HG03066 (cell line): ENCODE data around the gene PDE4D.

Source experiments
- ATAC-seq: cut with Tn5 transposase; IDR thresholded peaks from one replicate; pipeline ENCODE4 v1.9.1; 2021; ENCODE audit warnings: low read depth; ENCODE audit not compliant: unreplicated experiment

Gene PDE4D

DNA sequence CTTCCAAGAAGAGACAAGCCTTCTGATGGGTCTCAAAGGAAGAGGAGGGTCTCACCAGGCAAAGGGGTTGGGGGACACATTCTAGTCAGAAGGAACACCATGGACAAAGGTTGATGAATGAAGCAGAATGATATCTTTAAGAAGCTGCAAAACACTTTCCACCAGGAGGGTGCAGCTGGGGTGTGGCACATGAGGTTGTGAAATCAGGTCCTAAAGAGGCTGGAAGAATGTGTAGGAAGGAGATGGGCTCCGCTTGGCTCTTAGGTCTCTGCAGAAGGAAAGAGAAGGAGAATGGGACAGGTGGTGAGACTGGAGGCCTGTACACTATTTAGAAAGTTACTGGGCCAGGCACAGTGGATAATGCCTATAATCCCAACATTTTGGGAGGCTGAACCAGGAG is 328.6 kb downstream of the PDE4D start:
- no peak for ATAC-seq

- ATAC-seq = peak; percentile 98
Observed at GRCh38 chr5:59562756-59563389, 330.7 kb downstream of the PDE4D start.

GRCh38 chr5:59560553-59560952 is 333.0 kb downstream of the PDE4D start:
- no peak for ATAC-seq

DNA sequence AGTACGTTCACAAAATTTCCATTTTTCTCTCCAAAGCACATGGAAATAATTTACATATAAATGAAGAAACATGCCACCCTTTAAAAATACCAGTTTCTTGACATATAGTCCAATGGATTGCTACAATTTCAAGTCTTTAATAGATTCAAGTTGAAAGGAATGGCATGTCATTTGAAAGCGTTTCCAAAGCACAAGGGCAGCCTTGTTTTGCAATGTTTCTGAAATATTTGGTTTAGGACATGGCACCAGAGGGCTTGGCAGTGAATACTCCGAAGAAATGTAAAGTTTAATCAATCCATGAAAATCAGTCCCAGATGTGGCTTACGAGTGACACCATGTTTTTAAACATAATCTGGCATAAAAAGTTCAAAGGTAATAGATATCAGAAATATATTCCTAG is 333.7 kb downstream of the PDE4D start:
- no peak for ATAC-seq

DNA sequence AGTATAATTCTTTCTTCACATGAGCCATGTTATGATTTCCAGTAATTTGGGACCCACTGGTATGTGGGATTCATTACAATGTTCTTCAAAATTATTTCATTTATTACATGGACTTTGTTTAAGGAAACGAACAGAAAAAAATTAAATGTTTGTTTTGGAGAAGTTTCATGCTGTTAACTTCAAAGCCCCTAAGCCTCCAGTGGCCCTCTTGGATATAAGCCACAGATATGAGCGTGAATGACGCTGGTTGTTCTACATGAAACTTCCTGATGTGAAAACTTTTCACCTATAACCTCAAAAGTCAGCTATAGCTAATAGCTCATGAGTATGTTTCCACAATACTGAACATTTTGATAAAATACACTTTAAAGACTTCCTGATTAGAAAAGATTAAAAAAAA is 334.2 kb downstream of the PDE4D start:
- ATAC-seq = no peak

DNA sequence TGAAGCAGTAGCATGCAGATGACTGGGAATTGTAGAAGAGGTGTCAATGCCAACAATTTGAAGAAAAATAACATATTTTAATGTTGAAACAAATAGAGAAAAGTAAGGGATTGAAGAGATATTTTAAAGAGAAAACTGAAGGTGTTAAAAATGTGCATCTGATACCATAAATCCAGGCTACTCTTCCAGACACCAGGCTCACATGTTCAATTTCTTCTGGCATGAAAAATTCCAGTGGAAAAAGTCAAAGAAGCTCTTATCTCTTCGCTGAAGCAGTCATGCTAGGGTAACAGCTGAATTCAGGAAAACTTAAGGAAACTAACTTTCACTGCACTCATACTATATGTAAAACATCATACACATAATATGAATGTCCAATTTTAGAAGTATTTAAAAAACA is 335.0 kb downstream of the PDE4D start:
- ATAC-seq = no peak

GRCh38 chr5:59557572-59557971 is 336.0 kb downstream of the PDE4D start:
- no peak for ATAC-seq

- ATAC-seq = no peak
Observed at GRCh38 chr5:59555596-59555995, 337.9 kb downstream of the PDE4D start.

DNA sequence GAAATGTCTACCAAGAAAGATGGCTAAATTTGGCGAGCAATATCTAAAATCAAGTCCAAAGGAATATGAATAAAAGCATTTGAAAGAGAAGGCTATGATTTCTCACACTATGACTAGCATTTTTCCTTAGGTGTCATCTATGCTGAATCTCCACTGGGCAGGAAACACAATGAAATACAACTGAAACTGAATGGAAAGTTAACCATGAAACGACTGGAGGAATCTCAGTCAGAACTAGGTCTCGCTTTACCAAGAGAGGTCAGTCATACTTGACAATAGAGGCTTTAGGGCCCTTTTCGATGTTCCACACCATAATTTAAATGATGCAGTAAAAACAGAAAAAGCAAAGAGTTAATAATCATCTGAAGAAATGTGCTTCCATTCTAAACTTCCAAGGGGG is 339.0 kb downstream of the PDE4D start:
- no peak for ATAC-seq

- no peak for ATAC-seq
Observed at GRCh38 chr5:59553992-59554391, 339.5 kb downstream of the PDE4D start.

GRCh38 chr5:59548807-59549357 is 344.6 kb downstream of the PDE4D start:
- ATAC-seq = no peak

DNA sequence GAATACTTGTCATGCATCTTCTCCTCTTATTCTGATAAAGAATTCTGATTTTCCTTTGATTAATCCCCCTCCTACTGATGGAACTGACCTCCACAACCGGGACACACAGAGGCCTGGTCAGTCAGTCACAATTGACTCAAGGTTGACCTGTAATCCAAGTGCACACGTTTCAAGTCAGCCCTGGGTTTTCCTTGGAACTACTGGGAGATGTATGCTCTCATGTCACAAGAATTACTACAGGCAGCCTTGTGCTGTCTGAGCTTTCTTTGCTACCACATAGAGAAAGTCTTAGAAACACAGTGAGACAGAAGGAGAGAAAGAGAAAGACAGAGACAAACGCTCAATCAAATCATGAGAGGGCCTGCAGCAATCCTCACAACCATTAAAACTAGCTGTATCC is 345.8 kb downstream of the PDE4D start:
- no peak for ATAC-seq

- ATAC-seq = no peak
Observed at GRCh38 chr5:59544573-59544972, 349.0 kb downstream of the PDE4D start.

DNA sequence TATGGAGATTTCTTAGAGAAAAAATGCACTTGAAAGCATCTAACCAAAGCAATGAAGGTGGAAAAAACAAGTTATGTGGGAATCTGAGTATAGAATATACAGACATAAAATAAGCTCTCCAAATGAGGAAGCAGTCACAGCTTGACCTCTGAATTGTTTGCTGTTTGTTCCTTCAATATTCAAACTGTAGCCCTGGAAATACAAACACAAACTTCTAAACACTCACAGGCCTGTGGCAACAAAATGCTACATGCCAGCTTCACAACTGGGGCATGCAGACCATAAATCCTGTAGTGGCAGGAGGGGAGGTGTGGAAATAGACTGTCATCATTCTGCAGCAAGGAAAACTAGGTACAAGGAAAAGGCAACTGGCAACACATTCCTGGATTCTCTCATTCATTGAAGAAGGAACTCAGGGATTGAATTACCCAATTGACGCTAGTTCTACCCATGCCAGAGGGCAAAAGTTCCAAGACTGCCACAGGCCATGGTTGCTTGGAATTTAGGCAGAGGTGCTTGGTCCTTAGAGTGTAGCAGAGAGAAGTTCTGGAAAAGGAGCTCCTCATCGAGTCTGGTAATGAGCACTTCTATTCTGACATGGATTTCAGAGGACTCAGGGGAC is 349.6 kb downstream of the PDE4D start:
- no peak for ATAC-seq

DNA sequence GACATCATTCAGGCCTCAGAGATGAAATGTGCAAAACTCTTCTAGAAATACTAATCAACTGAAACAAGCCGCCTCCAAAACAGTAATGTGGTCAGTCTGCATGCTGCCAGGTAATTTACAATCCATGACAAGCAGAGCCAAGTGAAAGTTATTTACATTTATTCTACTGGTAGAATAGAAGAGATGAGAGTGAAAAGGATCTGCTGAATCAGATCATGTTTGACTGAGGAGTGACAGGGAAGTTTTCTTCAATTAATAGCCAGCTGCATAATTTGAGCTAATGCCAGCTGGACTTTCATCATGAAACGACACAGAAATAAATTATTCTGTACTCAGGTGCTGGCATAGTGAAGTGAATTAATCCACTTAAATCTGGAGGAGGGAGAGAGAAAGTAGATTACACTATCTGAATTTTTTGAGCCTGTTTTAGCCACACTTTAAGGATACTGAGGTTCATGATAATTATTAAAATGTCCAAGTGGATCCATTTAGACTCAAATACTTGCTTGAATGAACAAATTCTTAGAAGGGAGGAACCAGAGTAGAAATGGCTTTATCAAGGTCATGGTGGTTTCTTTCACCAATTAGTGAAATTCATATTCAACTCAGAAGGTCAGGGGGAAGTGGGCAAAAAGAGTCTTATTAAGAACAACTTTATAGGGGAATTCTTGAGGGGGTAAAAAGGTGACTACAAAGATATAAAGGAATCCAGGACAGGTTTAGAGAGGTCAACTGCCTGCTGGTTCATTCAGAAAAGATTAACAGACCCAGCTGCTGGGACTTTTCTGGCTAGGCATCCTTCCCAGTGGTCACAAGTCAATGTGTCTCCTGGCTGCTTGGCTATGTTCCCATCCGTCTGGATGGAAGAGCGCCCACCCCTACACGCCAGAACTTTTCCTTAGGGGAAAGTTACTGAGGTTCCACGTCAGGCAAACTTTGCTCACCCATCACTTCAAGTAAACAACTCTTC is 350.4 kb downstream of the PDE4D start:
- no peak for ATAC-seq

DNA sequence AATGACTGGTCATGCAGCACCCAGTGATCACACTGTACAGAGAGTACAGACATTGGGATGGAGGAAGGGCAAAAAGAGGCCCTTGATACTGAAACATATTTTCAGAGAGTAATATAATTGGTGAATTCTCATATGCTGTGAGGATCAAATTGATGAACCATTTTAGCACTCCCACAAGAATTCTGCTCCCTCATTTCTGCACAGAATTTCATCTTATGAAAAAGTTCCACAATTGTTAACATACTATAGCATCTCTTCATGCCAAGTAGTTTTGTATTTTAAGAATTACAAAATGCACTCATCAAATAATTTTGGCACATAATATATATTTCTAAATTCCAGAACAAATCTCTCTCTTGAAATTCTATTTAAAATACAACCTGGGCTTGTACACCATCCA is 351.2 kb downstream of the PDE4D start:
- ATAC-seq = no peak

GRCh38 chr5:59540366-59540765 is 353.2 kb downstream of the PDE4D start:
- no peak for ATAC-seq

- no peak for ATAC-seq
Observed at GRCh38 chr5:59538750-59539121, 354.8 kb downstream of the PDE4D start.

DNA sequence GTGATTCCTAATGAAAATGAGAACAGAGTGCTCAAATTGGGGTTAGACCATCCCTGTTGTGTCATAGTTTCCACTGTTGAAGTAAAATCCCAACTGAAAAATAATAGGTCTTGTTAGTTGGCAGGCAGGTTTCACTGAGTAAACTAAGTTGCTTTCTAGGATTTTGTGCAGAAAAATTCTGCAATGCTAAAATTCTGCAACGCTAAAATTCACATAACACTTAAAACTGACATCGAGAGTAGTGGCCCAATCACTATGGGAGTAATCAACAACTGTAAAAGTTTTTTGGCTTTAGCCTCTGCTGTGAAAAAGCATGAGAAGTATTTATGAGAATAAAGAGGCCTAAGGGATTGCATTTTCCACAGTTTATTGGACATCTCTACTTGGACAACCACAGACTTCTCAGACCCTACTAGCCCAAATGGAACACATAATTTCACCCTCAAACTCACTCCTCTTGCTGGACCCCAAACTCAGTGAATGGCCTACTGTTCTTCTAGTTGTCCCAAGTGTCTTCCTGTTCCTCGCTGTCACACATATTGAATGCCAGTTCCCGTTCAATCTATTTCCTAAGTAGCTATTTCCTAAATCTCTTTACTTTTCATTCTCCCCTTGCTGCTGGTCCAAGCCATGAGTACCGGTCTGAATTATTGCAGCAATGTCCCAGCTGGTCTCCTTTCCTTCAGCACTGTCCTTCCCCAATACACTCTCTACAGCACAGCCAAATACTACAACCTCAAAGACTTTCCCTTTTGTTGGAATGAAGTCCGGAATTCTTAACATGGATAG is 355.4 kb downstream of the PDE4D start:
- ATAC-seq = no peak

DNA sequence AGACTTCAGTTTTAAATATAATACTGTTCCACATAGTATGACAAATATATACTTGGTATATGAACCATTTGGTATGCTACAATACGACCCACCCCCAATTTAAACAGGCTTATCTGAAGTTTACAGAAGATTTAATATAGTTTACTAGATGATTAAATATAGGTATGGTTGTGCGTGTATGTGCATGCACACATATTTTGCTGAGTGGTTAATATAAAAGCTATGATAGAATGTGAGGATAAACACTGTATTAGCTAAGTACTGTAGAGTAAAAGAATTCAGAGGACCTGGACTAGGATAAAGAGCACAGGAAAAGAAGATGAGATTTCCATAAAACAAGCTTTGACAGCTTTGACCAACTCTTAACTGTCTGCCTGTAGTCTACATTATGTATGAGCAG is 356.7 kb downstream of the PDE4D start:
- no peak for ATAC-seq

GRCh38 chr5:59535561-59535960 is 358.0 kb downstream of the PDE4D start:
- ATAC-seq = no peak
